Testis (tissue), 2 donors: Measurements from ENCODE around the gene NXPH3.

Experiments
- POLR2A ChIP-seq: fragments of 450-650 bp; IDR thresholded peaks from one replicate; pipeline ENCODE4 v1.6.1; 2017; ENCODE audit warnings: antibody characterized with exemption, mild to moderate bottlenecking, moderate library complexity
- TF ChIP-seq, protein P1 (sequence below), 3 experiments: fragments of 450-650 bp in 2 of 3; fragments of 200-600 bp in 1 of 3; sonication (generic) in 1 of 3; IDR thresholded peaks; one replicate each; pipeline ENCODE4 v1.5.1; 2016 to 2019; ENCODE audit warnings: antibody characterized with exemption in 3 of 3, mild to moderate bottlenecking in 2 of 3, moderate library complexity in 1 of 3

- TF ChIP-seq, protein P1, sequence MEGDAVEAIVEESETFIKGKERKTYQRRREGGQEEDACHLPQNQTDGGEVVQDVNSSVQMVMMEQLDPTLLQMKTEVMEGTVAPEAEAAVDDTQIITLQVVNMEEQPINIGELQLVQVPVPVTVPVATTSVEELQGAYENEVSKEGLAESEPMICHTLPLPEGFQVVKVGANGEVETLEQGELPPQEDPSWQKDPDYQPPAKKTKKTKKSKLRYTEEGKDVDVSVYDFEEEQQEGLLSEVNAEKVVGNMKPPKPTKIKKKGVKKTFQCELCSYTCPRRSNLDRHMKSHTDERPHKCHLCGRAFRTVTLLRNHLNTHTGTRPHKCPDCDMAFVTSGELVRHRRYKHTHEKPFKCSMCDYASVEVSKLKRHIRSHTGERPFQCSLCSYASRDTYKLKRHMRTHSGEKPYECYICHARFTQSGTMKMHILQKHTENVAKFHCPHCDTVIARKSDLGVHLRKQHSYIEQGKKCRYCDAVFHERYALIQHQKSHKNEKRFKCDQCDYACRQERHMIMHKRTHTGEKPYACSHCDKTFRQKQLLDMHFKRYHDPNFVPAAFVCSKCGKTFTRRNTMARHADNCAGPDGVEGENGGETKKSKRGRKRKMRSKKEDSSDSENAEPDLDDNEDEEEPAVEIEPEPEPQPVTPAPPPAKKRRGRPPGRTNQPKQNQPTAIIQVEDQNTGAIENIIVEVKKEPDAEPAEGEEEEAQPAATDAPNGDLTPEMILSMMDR (IDR thresholded peaks at IDR 0.05) = no peak
- no peak for TF ChIP-seq POLR2A
Measured at GRCh38 chr17:49590874-49591273, 15.2 kb downstream of the NXPH3 start.
